ENCODE measurements around the gene QRICH1.

DNA sequence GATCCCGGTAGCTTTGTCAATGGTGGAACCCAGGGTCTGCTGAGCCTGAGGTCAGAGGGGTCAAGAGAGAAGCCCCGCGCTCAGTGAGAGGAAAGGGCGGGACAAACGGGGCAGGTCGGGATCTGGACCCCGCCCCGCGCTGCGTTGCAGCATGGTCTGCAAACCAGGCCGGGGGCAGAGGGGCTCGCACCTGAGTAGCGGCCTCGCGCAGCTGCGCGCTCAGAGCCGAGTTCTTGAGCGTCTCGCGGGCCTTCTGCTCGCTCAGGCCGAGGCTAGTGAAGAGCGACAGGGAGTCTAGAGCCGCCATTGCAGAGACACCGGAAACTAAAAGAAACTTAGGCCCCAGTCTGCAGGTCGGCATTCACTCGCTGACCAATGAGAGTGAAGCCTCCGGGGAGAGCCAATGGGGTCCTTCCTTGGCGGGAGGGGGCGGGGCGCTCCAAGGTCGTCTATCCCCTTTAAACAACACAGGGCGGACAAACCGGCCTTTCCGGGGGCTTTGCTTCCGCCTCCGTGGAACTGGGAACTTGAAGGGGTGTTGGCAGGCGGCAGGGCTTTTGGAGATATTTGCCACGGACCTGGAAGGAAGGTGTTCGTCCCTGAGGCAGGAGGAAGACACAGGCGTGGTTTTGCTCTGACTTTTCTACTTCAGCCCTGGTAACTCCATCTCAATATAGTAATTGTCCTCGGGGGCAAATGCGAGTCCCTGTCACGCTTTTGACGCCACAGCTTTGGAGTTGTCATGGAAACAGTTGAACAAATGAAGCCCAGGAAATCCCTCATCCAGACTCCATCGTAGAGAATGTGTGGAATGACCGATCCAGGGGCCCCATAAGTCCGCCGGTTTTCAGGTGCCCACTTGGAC, 10.8 kb upstream of the QRICH1 start, which contains the start of gene QARS1:
- TF ChIP-seq, protein P1, sequence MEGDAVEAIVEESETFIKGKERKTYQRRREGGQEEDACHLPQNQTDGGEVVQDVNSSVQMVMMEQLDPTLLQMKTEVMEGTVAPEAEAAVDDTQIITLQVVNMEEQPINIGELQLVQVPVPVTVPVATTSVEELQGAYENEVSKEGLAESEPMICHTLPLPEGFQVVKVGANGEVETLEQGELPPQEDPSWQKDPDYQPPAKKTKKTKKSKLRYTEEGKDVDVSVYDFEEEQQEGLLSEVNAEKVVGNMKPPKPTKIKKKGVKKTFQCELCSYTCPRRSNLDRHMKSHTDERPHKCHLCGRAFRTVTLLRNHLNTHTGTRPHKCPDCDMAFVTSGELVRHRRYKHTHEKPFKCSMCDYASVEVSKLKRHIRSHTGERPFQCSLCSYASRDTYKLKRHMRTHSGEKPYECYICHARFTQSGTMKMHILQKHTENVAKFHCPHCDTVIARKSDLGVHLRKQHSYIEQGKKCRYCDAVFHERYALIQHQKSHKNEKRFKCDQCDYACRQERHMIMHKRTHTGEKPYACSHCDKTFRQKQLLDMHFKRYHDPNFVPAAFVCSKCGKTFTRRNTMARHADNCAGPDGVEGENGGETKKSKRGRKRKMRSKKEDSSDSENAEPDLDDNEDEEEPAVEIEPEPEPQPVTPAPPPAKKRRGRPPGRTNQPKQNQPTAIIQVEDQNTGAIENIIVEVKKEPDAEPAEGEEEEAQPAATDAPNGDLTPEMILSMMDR (IDR thresholded peaks at IDR 0.05): no peak
- peak; percentile 55 to 75 for TF ChIP-seq POLR2A (IDR thresholded peaks at IDR 0.05)
